HG03565 (cell line): ENCODE results near the gene MTRFR.
"Not testable (repeated sequence)": the region's sequence is repeated elsewhere in the genome, so short reads cannot be mapped to it uniquely, and the experiment has no call there.

Experiments used
- ATAC-seq: cut with Tn5 transposase; IDR thresholded peaks from one replicate; pipeline ENCODE4 v1.9.1; 2021; ENCODE audit warnings: mild to moderate bottlenecking, moderate library complexity; ENCODE audit not compliant: unreplicated experiment

Gene MTRFR

DNA sequence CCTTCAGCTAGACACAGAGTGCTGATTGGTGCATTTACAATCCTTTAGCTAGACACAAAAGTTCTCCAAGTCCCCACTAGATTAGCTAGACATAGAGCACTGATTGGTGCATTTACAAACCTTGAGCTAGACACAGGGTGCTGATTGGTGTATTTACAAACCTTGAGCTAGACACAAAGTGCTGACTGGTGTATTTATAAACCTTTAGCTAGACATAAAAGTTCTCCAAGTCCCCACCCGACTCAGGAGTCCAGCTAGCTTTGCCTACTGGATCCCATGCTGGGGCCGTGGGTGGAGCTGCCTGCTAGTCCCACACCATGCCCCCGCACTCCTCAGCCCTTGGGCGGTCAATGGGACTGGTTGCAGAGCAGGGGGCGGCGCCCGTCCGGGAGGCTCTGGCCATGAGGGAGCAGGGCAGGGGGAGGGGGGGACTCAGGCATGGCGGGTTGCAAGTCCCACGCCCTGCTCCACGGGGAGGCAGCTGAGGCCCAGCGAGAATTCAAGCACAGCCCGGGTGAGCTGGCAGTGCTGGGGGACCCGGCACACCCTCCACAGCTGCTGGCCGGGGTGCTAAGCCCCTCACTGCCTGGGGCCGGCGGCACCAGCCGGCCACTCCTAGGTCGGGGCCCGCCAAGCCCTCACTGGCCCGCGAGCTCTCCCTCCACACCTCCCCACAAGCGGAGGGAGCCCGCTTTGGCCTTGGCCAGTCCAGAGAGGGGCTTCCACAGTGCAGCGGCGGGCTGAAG is 15.9 kb downstream of the MTRFR start:
- not testable (repeated sequence) for ATAC-seq

DNA sequence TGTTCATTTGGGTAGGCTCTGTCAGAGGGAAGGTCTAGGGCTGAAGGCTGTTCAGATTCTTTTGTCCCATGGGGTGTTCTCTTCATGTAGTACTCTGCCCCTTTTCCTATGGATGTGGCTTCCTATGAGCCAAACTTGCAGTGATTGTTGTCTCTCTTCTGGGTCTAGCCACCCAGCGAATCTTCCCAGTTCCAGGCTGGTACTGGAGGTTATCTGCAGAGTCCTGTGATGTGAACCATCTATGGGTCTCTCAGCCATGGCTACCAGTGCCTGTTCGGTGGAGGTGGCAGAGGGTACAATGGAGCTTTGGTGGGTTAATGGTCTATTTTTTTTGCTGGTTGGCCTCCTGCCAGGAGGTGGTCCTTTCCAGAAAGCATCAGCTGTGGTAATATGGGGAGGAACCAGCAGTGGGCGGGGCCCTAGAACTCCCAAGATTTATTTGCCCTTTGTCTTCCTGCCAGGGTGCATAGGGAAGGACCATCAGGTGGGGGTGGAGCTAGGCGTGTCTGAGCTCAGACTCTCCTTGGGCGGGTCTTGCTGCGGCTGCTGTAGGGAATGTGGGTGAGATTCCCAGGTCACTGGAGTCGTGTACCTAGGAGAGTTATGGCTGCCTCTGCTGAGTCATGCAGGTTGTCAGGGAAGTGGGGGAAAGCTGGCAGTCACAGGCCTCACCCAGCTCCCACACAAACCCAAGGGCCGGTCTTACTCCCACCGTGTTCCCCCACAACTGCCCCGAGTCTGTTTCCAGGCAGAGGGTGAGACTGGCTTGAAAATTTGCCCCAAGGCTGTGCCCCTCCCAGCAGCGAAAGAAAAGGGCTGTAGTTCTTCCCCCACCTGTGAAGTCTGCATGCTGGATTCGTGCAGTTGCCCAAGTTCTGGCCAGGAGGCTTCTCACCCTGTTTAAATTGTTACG is 17.5 kb downstream of the MTRFR start:
- ATAC-seq, result no peak

DNA sequence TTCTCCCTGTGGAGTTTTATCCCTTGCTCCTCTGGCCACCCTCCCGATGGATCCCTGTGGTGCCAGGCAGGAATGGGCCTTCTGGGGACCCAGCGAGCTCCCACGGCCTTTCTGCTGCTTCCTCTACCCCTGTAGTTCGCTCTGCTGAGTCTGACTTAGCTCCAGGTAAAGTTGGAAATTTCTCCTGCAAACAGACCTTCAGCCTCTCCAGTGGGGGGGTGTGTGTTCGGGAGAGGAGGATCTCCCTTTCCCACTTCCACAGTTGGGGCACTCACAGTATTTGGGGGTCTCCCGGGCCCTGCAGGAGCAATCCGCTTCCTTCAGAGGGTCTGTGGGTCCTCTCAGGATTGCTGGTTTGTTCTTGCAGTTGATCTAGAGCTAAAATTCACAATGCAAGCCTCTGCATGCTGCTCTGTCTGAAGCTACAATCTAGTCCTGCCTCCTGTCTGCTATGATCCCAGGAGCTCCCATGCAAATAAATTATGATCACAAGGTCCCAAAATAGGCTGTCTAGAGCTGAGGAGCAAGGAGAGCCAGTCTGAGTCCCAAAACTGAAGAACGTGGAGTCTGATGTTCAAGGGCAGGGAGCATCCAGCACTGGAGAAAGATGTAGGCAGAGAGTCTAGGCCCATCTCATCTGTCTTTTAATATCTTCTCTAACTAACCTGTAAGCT is 18.3 kb downstream of the MTRFR start:
- ATAC-seq, result no peak

DNA sequence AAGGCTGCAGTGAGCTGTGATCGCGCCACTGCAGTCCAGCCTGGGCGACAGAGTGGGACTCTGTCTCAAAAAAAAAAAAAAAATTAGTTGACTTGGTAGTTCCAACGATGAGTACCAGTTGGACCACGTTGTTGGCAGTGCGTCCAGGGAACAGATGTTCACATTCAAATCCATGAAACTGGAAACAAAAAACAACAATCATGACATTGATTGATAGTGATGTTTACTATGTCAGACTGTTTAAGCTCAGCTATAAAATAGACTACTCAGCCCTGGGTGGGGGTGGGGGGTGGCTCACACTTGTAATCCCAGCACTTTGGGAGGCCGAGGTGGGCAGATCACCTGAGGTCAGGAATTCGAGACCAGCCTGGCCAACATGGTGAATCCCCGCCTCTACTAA is 19.1 kb downstream of the MTRFR start:
- not testable (repeated sequence) for ATAC-seq

DNA sequence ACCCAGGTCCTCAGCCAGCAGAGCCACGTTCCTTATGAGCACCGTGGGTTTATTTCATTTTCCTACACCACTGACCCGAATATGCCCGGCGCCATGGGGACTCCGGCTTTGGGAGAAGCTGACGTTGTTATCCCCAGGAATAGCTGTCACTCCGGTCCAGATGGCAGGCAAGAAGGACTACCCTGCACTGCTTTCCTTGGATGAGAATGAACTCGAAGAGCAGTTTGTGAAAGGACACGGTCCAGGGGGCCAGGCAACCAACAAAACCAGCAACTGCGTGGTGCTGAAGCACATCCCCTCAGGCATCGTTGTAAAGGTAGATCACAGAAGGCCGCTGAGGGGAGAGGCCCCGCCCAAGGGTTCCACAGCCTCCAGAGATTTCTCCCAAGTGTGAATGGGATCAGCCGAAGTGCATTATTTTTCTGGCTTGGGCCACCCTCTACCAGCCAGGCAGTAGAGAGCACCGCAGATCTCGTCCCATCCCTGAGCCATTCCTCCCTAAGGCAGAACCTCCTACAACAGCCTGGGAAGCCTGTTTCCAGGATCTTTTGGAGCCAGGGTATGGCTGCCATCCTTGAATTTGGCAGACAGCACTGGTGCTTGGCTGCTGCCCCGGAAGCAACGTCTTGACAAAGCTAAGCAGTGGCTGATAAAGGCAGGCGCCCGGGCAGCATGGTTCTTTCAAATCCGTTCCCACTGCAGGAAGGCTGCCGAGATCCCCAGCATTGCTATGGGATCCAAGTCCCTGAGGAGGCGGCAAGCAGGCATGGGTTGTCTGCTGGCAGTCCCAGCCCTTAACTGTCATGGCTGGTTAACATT is 20.6 kb downstream of the MTRFR start:
- no peak for ATAC-seq

DNA sequence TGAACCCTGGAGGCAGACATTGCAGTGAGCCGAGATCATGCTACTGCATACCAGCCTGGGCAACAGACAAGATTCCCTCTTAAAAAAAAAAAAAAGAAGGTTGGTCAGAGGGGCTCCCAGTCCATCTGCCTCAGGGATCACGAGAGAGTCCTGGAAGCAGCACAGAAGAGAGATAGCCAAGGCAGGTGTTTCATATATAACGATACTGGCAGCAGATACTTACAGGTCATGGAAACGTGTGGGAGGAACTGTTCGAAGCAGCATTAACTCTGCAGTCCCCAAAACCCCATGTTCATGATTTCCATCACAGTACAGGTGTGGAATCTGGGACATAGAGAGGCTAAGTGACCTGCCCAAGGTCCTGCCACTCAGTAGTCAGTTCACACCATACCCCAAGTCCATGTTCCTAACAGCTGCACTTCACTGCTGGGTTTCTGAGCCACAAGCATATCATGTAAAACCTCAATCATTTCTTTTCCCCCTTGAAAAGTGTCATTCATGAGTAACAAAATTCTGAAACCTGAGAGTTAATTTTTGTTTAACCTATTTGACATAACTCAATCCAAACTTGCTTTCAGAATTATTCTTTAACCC is 21.7 kb downstream of the MTRFR start:
- ATAC-seq, result no peak

DNA sequence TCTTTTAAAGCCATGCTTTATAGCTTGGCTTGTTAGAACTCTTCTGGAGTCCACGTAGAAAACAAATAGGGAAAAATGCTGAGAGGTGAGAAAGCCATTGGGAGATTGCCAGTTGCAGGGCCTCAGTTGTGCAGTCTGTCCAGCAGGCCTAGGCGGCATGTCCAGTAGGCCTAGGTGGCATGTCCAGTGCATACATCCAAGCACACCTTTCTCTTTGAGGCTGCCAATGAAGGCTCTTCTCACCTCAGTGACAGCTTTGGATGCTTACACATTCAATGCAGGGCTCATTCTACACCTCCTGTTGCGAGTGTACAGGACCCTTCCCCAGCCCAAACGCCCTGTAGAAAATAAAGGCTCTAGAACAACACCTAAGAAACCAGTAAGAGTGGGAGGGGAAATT is 25.4 kb downstream of the MTRFR start:
- no peak for ATAC-seq

DNA sequence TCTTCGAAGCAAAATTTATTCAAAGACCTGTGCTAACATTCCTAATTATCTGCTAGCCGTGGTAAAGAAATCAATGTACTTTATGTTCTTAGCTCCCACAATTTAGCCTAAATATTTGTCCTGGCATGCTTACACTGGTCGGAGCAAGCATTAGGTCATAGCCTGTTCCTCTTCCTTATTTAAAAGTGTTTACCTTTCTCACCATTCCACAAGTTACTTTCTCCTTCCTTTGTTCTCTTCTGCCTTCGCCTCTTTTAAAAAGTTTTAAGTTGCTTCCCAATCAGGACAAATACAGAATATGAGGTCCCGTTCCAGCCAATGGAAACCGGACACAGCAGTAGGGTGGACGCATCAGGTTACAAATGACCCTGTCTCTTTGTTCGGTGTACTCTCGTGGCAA is 26.8 kb downstream of the MTRFR start:
- no peak for ATAC-seq

DNA sequence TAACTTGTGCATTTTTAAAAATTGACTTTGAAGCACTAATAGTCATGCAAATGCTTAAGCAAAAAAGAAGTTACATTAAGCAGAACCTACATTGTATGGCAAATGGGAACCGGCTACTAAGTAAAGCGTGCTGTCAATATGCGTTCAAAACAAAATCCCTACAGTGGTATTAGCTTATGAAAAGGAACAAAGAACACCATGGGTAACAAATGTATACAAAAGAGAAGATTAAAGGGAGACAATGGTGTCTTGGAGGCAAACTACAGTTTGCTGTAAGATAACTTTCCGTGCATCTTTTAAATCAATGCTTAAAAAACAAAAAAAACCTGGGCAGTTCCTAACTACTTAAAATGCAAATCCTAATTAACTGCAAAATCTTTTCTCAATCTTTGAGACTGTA is 28.0 kb downstream of the MTRFR start:
- no peak for ATAC-seq

DNA sequence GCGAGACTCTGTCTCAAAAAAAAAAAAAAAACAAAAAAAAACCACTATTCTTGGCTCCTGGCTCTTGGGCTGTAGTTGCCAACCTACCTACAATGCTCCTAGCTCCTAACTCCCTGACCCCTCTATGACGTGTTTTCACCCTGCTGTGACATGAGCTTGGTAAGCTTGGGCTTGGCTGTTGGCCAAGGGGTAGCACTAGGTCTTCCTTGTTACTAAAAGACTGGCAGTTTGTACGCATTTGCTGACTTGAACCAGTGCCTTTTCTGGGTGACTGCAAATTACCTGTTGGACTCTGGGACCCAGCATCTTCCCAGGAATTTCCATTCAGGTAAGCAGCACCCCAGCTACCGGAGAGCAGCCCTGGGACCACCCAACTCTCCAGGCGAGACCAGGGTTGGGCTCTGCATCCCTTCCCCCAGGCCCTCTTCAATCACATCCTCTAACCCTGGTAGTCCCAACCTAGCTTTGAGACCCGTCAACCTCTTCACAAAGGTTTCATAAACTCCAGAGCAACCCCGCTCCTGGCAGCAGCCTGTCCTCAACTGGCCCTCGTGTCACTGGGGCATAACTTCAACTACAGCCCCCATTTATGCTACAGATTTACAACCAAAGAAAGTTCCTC is 30.1 kb downstream of the MTRFR start:
- ATAC-seq, result no peak

DNA sequence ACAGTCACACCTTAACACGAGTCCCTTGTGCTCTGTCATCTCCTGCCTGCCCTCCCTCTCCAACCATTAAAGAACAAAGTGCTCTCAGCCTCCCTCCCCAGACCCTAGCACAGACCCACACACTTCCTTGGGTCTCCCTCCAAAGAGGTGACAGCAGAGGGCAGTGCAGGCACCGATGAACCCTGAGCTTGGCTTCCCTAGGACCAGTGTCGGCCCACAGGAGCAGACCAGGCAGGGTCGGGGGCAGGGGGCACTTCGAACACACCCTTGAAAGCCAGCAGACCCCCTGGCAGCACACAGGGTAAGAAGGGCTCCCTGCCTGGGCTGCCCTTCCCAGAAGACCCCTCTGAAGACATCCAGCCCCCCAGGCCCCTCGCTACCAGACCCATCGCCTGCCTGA is 31.4 kb downstream of the MTRFR start:
- no peak for ATAC-seq

DNA sequence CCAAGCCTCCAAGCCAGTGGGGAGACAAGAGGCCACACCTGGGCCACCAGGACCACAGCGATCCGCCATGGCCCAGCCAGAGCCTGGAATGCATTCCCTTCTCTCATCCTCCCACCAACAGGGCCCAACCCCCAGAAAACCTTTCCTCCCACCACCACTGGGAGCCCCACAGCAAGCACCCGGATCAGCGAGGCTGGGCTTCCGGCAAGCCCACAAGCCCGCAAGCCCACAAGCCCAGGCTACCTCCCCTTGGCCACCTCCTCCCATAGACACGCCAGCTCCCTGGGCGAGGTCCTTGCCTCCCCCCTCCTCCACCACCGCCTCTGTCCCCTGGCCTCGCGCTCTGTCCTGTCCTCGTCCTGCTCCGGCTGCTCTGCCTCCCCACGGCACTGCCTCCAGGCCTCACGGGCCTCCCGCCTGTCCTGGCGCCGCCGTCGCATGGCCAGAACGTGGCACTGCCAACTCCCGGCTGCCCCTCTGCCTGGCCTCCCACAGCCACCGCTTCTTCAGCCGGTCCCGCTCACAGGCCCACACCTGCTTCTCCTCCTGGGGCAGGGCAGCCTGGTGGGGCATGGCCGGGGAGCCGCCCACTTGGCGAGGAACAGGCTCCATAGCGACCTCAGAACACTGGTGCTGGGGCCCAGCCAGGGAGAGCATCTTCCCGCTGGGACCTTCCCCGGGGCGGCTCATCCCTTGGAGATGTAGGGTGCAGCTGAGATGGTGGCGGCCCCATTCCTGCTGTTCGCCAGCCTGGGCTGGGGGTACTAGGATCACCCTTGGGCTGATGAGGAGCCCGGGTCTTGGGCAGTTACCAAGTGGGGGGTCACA is 32.8 kb downstream of the MTRFR start:
- ATAC-seq, result no peak

DNA sequence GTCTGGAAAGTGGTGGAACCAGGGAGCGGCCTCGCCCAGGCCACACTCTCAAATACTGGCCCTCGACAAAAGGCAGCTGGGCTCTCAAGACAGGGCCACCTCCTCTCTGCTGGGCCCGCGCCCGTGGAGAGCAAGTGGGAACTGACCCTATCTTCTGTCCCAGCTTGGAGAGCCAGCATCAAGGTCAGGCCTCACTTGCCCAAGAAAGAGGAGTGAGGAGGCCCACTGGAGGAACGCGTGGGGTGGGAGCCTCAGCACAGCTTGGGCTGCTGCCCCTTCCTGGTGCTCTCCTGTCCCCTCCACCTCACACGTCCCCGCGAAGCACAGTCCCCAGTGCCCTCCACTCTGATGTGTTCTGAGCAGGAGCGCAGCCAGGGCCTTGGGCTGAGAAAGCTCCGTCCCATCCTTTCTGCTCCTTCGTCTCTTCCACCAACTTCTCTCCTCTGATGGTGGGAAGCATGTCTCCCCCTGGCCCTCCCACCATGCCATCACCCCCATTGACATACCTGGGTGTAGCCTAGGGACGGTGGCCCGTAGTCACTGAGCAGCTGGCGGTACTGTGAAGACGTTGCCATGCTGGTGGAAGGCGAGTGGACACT is 33.5 kb downstream of the MTRFR start:
- ATAC-seq, result no peak

DNA sequence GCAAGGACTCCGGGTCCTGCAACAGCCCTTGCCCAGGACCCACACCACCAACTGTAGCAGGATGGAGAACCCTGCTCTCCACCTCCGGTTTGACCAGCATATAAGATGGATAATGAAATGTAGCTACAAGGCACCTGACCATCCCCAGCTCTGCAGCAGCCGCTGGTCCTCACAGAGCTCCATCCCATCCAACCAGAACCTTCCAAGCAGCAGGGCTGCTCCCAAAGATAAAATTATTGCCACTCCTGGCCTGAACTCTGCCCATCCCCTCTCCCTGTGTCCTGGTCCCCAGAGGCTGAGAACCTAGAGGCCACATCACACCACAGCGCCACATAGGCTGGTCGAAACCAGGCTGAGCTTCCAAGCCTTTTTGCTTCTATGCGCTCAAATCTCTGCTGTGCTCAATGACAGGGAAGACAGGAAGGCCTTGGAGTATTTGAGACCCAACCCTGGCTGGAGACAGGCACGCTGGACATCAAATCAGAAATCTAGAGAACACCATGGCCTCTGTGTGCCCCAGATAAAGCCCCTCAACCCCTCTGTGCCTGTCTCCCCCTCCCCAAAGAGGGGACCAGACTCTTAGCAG is 34.2 kb downstream of the MTRFR start:
- no peak for ATAC-seq

DNA sequence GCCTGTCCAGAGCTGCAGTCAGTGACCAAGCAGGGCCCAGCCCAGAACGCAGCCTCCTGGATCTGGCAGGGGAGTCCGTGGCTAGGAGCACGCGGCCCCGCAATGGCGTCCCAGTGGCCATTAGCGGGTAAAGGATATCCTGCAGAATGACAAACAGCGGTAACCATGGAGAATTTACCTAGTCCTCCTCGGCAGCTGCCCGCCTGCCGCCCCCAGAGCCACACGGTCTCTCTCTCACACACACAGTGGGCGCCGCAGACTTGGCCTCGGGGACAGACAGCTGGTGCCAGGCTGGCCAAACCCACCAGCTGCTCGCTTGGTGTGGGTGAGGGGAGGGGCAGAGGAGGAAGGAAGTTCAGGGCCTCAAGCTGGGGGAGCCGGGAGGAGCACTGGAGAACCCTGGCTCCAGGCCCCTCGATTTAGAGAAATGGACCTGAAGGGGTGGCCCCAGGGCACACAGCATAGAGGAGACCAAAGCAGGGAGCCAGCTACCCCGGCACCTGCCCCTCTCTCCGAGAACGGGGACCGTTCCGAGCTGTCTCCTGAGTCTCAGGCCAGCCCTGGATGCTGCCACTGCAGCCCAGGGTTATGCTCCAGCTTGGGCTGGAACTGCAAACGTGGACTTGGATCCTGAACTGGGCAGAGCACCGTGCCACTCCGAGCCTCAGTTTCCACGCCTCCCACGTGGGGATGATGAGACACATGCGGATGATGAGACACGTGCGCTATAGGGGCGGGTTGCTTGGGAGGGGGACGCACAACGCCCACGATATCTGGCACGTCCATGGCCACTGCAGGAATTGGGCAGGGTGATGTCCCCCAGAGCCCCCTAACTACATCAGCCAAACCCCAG is 35.0 kb downstream of the MTRFR start:
- no peak for ATAC-seq

DNA sequence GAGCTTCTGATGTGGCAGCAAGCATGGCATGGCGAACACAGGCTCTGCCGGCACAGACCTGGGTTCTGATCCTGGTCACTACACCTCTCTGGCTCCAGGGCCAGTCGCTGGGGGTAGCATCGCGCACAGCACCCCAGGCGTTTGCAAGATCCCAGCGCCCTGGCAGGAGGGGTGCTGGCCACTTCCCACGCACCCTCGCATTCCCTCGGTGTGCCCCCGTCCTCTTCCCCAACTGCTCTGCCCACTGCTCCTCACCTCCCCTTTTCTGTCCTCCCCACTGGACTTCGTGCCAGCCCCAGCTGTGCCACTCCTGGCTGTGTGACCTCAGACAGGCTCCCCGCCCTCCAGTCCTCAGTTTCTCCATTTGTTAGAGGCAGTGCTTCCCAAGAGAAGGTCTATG is 35.6 kb downstream of the MTRFR start:
- no peak for ATAC-seq

DNA sequence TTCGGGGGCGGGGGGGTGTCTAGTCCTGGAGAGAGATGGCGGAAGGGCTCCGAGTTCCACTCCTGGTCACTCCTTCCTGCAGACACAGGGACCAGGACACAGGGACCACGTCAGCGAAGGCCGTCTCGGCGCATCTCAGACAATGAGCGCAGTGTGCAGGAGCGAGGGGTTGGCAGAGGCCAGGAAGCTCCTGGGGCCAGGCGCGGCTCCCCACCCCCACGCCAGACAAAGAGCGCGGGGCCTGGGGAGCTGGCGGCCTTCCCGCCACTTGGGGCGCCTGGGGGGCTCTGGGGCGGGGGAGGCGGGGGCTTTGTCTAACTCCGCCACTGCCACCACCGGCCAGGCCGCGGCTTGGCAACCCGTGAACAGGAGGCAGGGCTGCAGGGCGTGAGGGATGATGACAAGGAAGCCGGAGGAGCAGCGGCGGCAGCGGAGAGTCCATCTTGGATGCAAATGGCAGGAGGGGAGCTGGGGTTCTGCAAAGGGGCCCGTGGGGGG is 36.2 kb downstream of the MTRFR start:
- ATAC-seq, result no peak
